GM12875 (cell line): ENCODE results near the gene ZIC5.

Experiments
- H3K4me3 ChIP-seq: one replicate; pipeline ENCODE4 v1.5.1; 2011; ENCODE audit warnings: low read depth, low read length, control low read depth
- CTCF ChIP-seq: IDR thresholded peaks from 2 replicates; pipeline ENCODE4 v1.5.1; 2011; ENCODE audit warnings: low read depth, mild to moderate bottlenecking, control low read depth, inconsistent platforms, low read length, moderate library complexity, borderline replicate concordance; ENCODE audit not compliant: insufficient read depth

Gene ZIC5

GRCh38 chr13:99963816-99964339 lies 7.7 kb downstream of the ZIC5 start:
- H3K4me3 ChIP-seq, result no peak overlapping the region
- no peak for TF ChIP-seq CTCF

- no peak overlapping the region for H3K4me3 ChIP-seq
- TF ChIP-seq CTCF, result no peak
Measured at GRCh38 chr13:99962242-99962641, 9.3 kb downstream of the ZIC5 start.

GRCh38 chr13:99961636-99962035 lies 9.9 kb downstream of the ZIC5 start:
- TF ChIP-seq CTCF, result no peak
- H3K4me3 ChIP-seq, result no peak overlapping the region

GRCh38 chr13:99960663-99961311 lies 10.8 kb downstream of the ZIC5 start:
- no peak for TF ChIP-seq CTCF
- no peak overlapping the region for H3K4me3 ChIP-seq

- TF ChIP-seq CTCF, result no peak
- H3K4me3 ChIP-seq, result no peak overlapping the region
Measured at GRCh38 chr13:99959540-99960230, 11.9 kb downstream of the ZIC5 start.

GRCh38 chr13:99959127-99959539 lies 12.4 kb downstream of the ZIC5 start:
- H3K4me3 ChIP-seq, result no peak overlapping the region
- TF ChIP-seq CTCF, result no peak
